Measurements from ENCODE around the gene PIP4K2A.

DNA sequence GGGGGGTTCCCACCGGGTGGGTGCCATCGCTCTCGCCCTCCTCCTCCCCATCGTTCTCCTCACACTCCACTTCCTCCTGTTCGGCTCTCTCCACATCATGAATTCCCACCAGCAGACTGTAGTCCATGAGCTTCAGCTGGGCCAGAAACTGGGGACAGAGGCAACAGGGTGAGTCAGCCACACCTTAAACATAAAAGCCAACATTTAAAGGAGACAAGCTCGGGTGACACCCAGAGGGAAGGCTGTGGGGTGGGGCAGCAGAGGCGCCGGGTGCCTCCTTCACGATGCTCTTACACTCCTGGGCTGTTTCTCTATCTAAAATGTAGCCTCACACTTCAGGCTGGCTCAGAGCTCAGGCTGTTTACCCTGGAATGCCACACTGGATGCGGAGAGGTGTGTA lies 172.5 kb downstream of the PIP4K2A start:
- TF ChIP-seq POLR2A (IDR thresholded peaks at IDR 0.05) = no peak
- TF ChIP-seq, protein P1, sequence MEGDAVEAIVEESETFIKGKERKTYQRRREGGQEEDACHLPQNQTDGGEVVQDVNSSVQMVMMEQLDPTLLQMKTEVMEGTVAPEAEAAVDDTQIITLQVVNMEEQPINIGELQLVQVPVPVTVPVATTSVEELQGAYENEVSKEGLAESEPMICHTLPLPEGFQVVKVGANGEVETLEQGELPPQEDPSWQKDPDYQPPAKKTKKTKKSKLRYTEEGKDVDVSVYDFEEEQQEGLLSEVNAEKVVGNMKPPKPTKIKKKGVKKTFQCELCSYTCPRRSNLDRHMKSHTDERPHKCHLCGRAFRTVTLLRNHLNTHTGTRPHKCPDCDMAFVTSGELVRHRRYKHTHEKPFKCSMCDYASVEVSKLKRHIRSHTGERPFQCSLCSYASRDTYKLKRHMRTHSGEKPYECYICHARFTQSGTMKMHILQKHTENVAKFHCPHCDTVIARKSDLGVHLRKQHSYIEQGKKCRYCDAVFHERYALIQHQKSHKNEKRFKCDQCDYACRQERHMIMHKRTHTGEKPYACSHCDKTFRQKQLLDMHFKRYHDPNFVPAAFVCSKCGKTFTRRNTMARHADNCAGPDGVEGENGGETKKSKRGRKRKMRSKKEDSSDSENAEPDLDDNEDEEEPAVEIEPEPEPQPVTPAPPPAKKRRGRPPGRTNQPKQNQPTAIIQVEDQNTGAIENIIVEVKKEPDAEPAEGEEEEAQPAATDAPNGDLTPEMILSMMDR (IDR thresholded peaks at IDR 0.05) = no peak
